ENCODE data around the gene ABHD12.

ABHD12 gene

DNA sequence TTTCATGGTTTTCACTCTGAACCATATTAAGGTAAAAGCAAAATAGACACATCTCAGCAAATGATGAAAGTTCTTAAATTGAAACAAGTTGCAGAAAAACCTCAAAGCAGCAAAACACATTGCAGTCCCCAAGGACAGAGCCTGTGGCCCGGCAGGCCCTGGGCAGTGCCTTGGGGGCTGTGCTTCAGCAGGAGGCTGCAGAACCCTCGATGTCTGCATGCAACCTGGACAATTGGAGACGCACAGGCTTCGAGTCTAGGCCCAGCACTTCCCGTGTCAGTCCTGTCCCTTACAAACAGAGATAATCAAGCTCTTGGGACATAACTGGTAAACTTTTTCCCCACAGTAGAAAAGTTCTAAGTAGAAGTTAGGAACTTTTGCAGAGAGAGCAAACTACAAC, 133.5 kb downstream of the ABHD12 start:
- Histone ChIP-seq H3K14ac (ENCODE audit: low read length) (no peak overlapping the region), H3K23ac (ENCODE audit: low read length) (no peak overlapping the region), H3K9ac (ENCODE audit: low read length) (no peak overlapping the region), H3K79me1 (ENCODE audit: low read length) (no peaks in the 10 kb centered on the region), H4K8ac (ENCODE audit: low read depth, low read length) (no peak overlapping the region), H2AFZ (ENCODE audit: insufficient read depth, low read length, poor library complexity) (no peak overlapping the region), H3K79me2 (ENCODE audit: control insufficient read depth, insufficient read depth, low read length, poor library complexity) (no peaks in the 10 kb centered on the region), H3K9me3 (ENCODE audit: insufficient read depth, low read depth, low read length) (no peaks in the 10 kb centered on the region), H3K27ac (ENCODE audit: low read depth, low read length) (no peak overlapping the region), H3K18ac (ENCODE audit: low read length) (no peak overlapping the region), H4K12ac (ENCODE audit: low read depth, low read length) (no peak overlapping the region), H3K4ac (ENCODE audit: low read depth, low read length) (no peak overlapping the region), H3K4me2 (ENCODE audit: low read length) (no peak overlapping the region), H3K4me3 (ENCODE audit: low read depth, low read length) (no peak overlapping the region), H3K4me1 (ENCODE audit: control insufficient read depth in 1 of 2, insufficient read depth in 2 of 2, low read length in 2 of 2) (peaks cover 0 to 5% of the 10 kb centered on the region in 2 experiments), H3K36me3 (ENCODE audit: control insufficient read depth in 1 of 2, insufficient read depth in 2 of 2, low read length in 2 of 2) (peaks cover 19 to 20% of the 10 kb centered on the region in 2 experiments), H2BK12ac (ENCODE audit: low read length) (no peak overlapping the region), H3K27me3 (ENCODE audit: insufficient read depth, low read length) (no peaks in the 10 kb centered on the region), H4K91ac (ENCODE audit: low read depth, low read length) (no peak overlapping the region), H2BK120ac (ENCODE audit: insufficient read depth, low read length, poor library complexity) (no peak overlapping the region), H2AK5ac (ENCODE audit: low read length) (no peak overlapping the region), H2BK5ac (ENCODE audit: low read depth, low read length, poor library complexity) (no peak overlapping the region)
- WGBS (ENCODE audit: extremely low coverage, insufficient coverage, insufficient read length) = no CpG with 5 or more reads among the region's 5 CpGs
- DNase-seq = no peak

DNA sequence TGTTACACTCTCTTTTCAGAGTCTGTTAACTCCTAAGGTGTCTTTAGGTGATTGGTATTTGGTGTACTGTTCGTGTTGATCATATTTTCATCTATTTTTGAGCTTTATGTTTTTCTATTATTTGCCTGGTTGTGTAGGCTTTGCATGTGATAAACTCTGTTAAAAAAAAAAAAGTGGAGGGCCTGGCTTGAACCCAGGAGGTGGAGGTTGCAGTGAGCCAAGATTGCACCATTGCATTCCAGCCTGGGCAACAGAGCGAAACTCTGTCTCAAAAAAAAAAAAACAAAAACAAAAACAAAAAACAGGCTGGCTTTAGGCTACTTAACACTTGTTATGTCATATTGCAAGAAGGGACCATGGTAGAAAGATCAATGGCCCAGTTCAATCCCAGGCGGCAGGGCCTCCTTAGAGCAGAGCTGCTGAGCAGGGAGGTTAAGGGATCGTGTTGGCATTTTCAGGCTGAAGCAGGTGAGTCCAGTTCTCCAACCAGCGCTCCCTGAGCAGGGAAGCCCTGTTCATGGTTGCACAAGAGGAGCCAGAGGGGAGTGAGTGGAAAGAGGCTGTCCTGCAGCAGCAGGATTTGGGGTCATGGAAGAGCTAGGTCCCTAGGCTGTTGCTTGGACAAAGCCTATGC, 134.3 kb downstream of the ABHD12 start:
- no peak overlapping the region for H3K4me2 ChIP-seq (ENCODE audit: low read length)
- no peak overlapping the region for H2BK120ac ChIP-seq (ENCODE audit: insufficient read depth, low read length, poor library complexity)
- H3K4me1 ChIP-seq (ENCODE audit: control insufficient read depth in 1 of 2, insufficient read depth in 2 of 2, low read length in 2 of 2) = peaks cover 0 to 5% of the 10 kb centered on the region in 2 experiments
- no peak overlapping the region for H3K14ac ChIP-seq (ENCODE audit: low read length)
- H3K9ac ChIP-seq (ENCODE audit: low read length) = no peak overlapping the region
- no peaks in the 10 kb centered on the region for H3K9me3 ChIP-seq (ENCODE audit: insufficient read depth, low read depth, low read length)
- H4K8ac ChIP-seq (ENCODE audit: low read depth, low read length) = no peak overlapping the region
- no peak overlapping the region for H2BK5ac ChIP-seq (ENCODE audit: low read depth, low read length, poor library complexity)
- no peak overlapping the region for H3K4me3 ChIP-seq (ENCODE audit: low read depth, low read length)
- H3K23ac ChIP-seq (ENCODE audit: low read length) = no peak overlapping the region
- H4K12ac ChIP-seq (ENCODE audit: low read depth, low read length) = no peak overlapping the region
- H2BK12ac ChIP-seq (ENCODE audit: low read length) = no peak overlapping the region
- no peak overlapping the region for H2AK5ac ChIP-seq (ENCODE audit: low read length)
- H2AFZ ChIP-seq (ENCODE audit: insufficient read depth, low read length, poor library complexity) = no peak overlapping the region
- peaks cover 19 to 20% of the 10 kb centered on the region in 2 experiments for H3K36me3 ChIP-seq (ENCODE audit: control insufficient read depth in 1 of 2, insufficient read depth in 2 of 2, low read length in 2 of 2)
- H3K4ac ChIP-seq (ENCODE audit: low read depth, low read length) = no peak overlapping the region
- WGBS (ENCODE audit: extremely low coverage, insufficient coverage, insufficient read length) = no CpG with 5 or more reads among the region's 5 CpGs
- no peak overlapping the region for H3K27ac ChIP-seq (ENCODE audit: low read depth, low read length)
- no peaks in the 10 kb centered on the region for H3K79me2 ChIP-seq (ENCODE audit: control insufficient read depth, insufficient read depth, low read length, poor library complexity)
- no peak overlapping the region for H3K18ac ChIP-seq (ENCODE audit: low read length)
- peak in 1 of 2 donors; percentile 11 for DNase-seq
- no peaks in the 10 kb centered on the region for H3K79me1 ChIP-seq (ENCODE audit: low read length)
- H4K91ac ChIP-seq (ENCODE audit: low read depth, low read length) = no peak overlapping the region
- H3K27me3 ChIP-seq (ENCODE audit: insufficient read depth, low read length) = no peaks in the 10 kb centered on the region

DNA sequence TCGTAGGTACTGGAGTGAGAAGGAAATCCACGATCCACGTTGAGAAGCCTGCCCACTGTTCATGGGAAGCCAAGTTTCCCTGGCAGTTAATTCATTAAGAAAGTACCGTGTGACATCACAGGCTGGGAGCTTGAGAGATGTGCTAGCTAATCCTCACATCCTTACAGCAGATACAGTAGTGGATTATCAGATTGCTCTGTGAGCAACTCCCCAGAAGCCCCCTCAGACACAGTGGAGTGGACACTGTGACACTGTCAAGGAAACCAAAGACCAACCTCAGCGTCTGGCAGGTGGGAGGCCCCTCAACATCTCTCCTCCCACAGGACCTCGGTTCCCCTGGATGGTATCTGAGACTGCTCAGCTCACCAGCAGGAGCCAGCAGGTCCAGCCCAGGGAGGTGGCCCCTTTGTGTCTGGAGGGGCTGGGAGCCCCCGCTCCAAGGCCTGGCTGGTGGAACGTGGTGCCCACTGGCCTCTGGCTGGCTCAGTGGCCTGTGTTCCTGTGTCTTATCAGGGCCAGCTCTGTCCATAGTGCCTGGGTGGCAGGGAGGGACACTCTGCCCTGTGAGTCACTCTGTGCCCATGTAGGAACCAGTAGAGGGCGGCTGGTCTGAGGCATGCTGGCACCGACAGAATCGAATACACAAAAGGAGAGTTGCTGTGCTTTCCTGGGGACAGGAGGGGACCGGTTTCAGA, 135.5 kb downstream of the ABHD12 start:
- H3K14ac ChIP-seq (ENCODE audit: low read length) = no peak overlapping the region
- H3K4ac ChIP-seq (ENCODE audit: low read depth, low read length) = peak overlapping the region; percentile 0
- no peak overlapping the region for H2AK5ac ChIP-seq (ENCODE audit: low read length)
- no peak overlapping the region for H2BK120ac ChIP-seq (ENCODE audit: insufficient read depth, low read length, poor library complexity)
- DNase-seq = no peak
- no peak overlapping the region for H4K12ac ChIP-seq (ENCODE audit: low read depth, low read length)
- H3K27me3 ChIP-seq (ENCODE audit: insufficient read depth, low read length) = no peaks in the 10 kb centered on the region
- H3K79me1 ChIP-seq (ENCODE audit: low read length) = no peaks in the 10 kb centered on the region
- H3K36me3 ChIP-seq (ENCODE audit: control insufficient read depth in 1 of 2, insufficient read depth in 2 of 2, low read length in 2 of 2) = peaks cover 15% of the 10 kb centered on the region in 2 experiments
- no peak overlapping the region for H3K4me2 ChIP-seq (ENCODE audit: low read length)
- no peak overlapping the region for H2BK12ac ChIP-seq (ENCODE audit: low read length)
- WGBS (ENCODE audit: extremely low coverage, insufficient coverage, insufficient read length) = no CpG with 5 or more reads among the region's 12 CpGs
- no peak overlapping the region for H3K23ac ChIP-seq (ENCODE audit: low read length)
- no peaks in the 10 kb centered on the region for H3K9me3 ChIP-seq (ENCODE audit: insufficient read depth, low read depth, low read length)
- H4K8ac ChIP-seq (ENCODE audit: low read depth, low read length) = no peak overlapping the region
- H3K9ac ChIP-seq (ENCODE audit: low read length) = no peak overlapping the region
- no peak overlapping the region for H2BK5ac ChIP-seq (ENCODE audit: low read depth, low read length, poor library complexity)
- H2AFZ ChIP-seq (ENCODE audit: insufficient read depth, low read length, poor library complexity) = no peak overlapping the region
- peaks cover 0 to 5% of the 10 kb centered on the region in 2 experiments for H3K4me1 ChIP-seq (ENCODE audit: control insufficient read depth in 1 of 2, insufficient read depth in 2 of 2, low read length in 2 of 2)
- no peak overlapping the region for H3K18ac ChIP-seq (ENCODE audit: low read length)
- H3K79me2 ChIP-seq (ENCODE audit: control insufficient read depth, insufficient read depth, low read length, poor library complexity) = no peaks in the 10 kb centered on the region
- H3K27ac ChIP-seq (ENCODE audit: low read depth, low read length) = no peak overlapping the region
- H3K4me3 ChIP-seq (ENCODE audit: low read depth, low read length) = no peak overlapping the region
- H4K91ac ChIP-seq (ENCODE audit: low read depth, low read length) = no peak overlapping the region

DNA sequence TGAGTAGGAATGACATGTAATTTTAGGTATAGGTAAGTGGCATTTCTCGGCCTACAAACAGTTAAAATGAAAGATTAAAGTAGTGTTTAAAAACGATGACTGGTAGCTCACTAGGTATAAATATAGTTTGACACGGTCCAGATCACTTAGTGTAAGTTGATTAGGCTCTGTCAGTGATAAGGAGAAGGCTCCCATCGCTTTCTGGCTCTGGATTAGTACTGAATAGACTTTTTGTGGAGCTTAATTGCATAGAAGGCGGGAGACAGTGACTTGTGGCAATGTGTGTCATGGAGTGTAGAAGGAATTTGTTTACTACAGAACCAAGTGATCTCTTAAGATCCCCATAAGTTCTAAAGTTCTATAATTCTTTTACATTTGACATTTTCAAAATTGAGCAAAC, 136.1 kb downstream of the ABHD12 start:
- DNase-seq = no peak
- no peak overlapping the region for H4K12ac ChIP-seq (ENCODE audit: low read depth, low read length)
- H3K4me2 ChIP-seq (ENCODE audit: low read length) = no peak overlapping the region
- H3K79me2 ChIP-seq (ENCODE audit: control insufficient read depth, insufficient read depth, low read length, poor library complexity) = no peaks in the 10 kb centered on the region
- H3K4ac ChIP-seq (ENCODE audit: low read depth, low read length) = no peak overlapping the region
- no peaks in the 10 kb centered on the region for H3K79me1 ChIP-seq (ENCODE audit: low read length)
- H3K23ac ChIP-seq (ENCODE audit: low read length) = no peak overlapping the region
- H2BK12ac ChIP-seq (ENCODE audit: low read length) = no peak overlapping the region
- H3K9ac ChIP-seq (ENCODE audit: low read length) = no peak overlapping the region
- no peak overlapping the region for H2AK5ac ChIP-seq (ENCODE audit: low read length)
- H4K91ac ChIP-seq (ENCODE audit: low read depth, low read length) = no peak overlapping the region
- H2AFZ ChIP-seq (ENCODE audit: insufficient read depth, low read length, poor library complexity) = no peak overlapping the region
- H4K8ac ChIP-seq (ENCODE audit: low read depth, low read length) = no peak overlapping the region
- H2BK5ac ChIP-seq (ENCODE audit: low read depth, low read length, poor library complexity) = no peak overlapping the region
- peaks cover 0 to 5% of the 10 kb centered on the region in 2 experiments for H3K4me1 ChIP-seq (ENCODE audit: control insufficient read depth in 1 of 2, insufficient read depth in 2 of 2, low read length in 2 of 2)
- H3K27ac ChIP-seq (ENCODE audit: low read depth, low read length) = no peak overlapping the region
- no CpG with 5 or more reads among the region's 5 CpGs for WGBS (ENCODE audit: extremely low coverage, insufficient coverage, insufficient read length)
- no peak overlapping the region for H3K18ac ChIP-seq (ENCODE audit: low read length)
- H3K14ac ChIP-seq (ENCODE audit: low read length) = no peak overlapping the region
- no peak overlapping the region for H3K4me3 ChIP-seq (ENCODE audit: low read depth, low read length)
- peaks cover 11% of the 10 kb centered on the region in 2 experiments for H3K36me3 ChIP-seq (ENCODE audit: control insufficient read depth in 1 of 2, insufficient read depth in 2 of 2, low read length in 2 of 2)
- no peak overlapping the region for H2BK120ac ChIP-seq (ENCODE audit: insufficient read depth, low read length, poor library complexity)
- H3K9me3 ChIP-seq (ENCODE audit: insufficient read depth, low read depth, low read length) = no peaks in the 10 kb centered on the region
- no peaks in the 10 kb centered on the region for H3K27me3 ChIP-seq (ENCODE audit: insufficient read depth, low read length)
